ENCODE results near the gene TLX2. TPM values are rescaled to one million over a fixed set of nuclear protein-coding genes. Genes with fewer than 3 reads are reported as not detected.
A peak's percentile ranks its signal among the peaks of the same experiment; 100 is the strongest.

The TLX2 gene
- total and polyA plus RNA-seq, 2 of the 13 experiments (the other 11 are each of a cell fraction or from before 2014, with no cell fraction given) = 0.05 to 0.20 TPM

GRCh38 chr2:74548900-74549826 is 34.9 kb downstream of the TLX2 start (continued):
- TF ChIP-seq SP5 (CRISPR knock-in tag; IDR thresholded peaks at IDR 0.05; ENCODE audit: borderline replicate concordance, low read depth) = no peak
- TF ChIP-seq GABPB1 (CRISPR knock-in tag; IDR thresholded peaks at IDR 0.05) = peak; percentile 64
- TF ChIP-seq YEATS4 (CRISPR knock-in tag; IDR thresholded peaks at IDR 0.05; ENCODE audit: borderline replicate concordance) = peak; percentile 80
- TF ChIP-seq ZNF773 (CRISPR knock-in tag; IDR thresholded peaks at IDR 0.05; ENCODE audit: borderline replicate concordance) = 0 out of 2 replicates have a peak, but pooled peaks have one; percentile 20
- TF ChIP-seq ZNF253 (CRISPR knock-in tag; IDR thresholded peaks at IDR 0.05; ENCODE audit: borderline replicate concordance) = 0 out of 2 replicates have a peak, but pooled peaks have one; percentile 42
- peak; percentile 33 for TF ChIP-seq HDAC1 (CRISPR knock-in tag; IDR thresholded peaks at IDR 0.05)
- no peak for TF ChIP-seq AGO1 (IDR thresholded peaks at IDR 0.05; ENCODE audit: low read depth, low read length, poor library complexity, severe bottlenecking)
- no peak for TF ChIP-seq FOXK2 (IDR thresholded peaks at IDR 0.05)
- no peak for TF ChIP-seq PPARG (CRISPR knock-in tag; conservative IDR thresholded peaks at IDR 0.05)
- TF ChIP-seq ZNF782 (CRISPR knock-in tag; IDR thresholded peaks at IDR 0.05; ENCODE audit: borderline replicate concordance) = no peak
- TF ChIP-seq ZNF235 (CRISPR knock-in tag; IDR thresholded peaks at IDR 0.05; ENCODE audit: borderline replicate concordance) = no peak
- no peak for TF ChIP-seq MLXIP (CRISPR knock-in tag; IDR thresholded peaks at IDR 0.05; ENCODE audit: borderline replicate concordance)
- no peak for TF ChIP-seq KDM5A (IDR thresholded peaks at IDR 0.05; ENCODE audit: borderline replicate concordance, low read length)
- no peak for TF ChIP-seq LCORL (IDR thresholded peaks at IDR 0.05)
- TF ChIP-seq LCORL (CRISPR knock-in tag; IDR thresholded peaks at IDR 0.05) = peak; percentile 3
- TF ChIP-seq BRD4 (CRISPR knock-in tag; IDR thresholded peaks at IDR 0.05) = no peak
- TF ChIP-seq NFKB2 (CRISPR knock-in tag; IDR thresholded peaks at IDR 0.05; ENCODE audit: borderline replicate concordance) = peak; percentile 52
- TF ChIP-seq SOX6 (IDR thresholded peaks at IDR 0.05) = no peak
- TF ChIP-seq SOX6 (CRISPR knock-in tag; IDR thresholded peaks at IDR 0.05) = no peak
- TF ChIP-seq ZNF142 (CRISPR knock-in tag; IDR thresholded peaks at IDR 0.05) = peak; percentile 60; the same call in 1 of the 2 replicates
- peak; percentile 8; the same call in 1 of the 2 replicates for TF ChIP-seq ATF7-NPFF (CRISPR knock-in tag; IDR thresholded peaks at IDR 0.05; ENCODE audit: low read depth)
- TF ChIP-seq ZKSCAN1 (IDR thresholded peaks at IDR 0.05; ENCODE audit: low read length) = no peak

Data from HepG2 (cell line).